ENCODE data around the gene LRMDA. TPM values are rescaled to one million over a fixed set of nuclear protein-coding genes. Genes with fewer than 3 reads are reported as not detected.

LRMDA gene
- total and polyA plus RNA-seq, 10 of the 15 experiments (the other 5 are each of a cell fraction or from before 2014, with no cell fraction given): 0.07 to 0.54 (median 0.29) TPM; not detected in 4

DNA sequence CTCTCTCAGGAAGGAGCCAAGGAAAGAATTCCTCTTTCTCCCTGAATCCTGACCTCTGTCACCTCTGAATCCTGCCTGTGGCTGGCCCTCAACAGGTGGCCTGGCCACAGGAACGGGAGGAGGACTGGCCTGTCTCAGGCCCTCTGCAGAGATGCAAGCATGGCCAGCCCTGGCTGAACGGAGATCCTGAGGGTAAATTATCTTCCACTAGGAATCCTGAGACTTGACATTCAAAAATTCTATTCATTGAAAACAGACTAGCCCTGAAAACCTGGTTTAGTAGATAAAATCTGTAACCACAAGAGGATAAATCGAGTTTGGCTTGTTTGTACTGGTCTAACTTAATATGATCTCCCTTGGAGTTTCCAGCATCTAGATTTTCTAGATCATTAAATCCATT, 579.3 kb downstream of the LRMDA start (continued):
- TF ChIP-seq, protein P1, sequence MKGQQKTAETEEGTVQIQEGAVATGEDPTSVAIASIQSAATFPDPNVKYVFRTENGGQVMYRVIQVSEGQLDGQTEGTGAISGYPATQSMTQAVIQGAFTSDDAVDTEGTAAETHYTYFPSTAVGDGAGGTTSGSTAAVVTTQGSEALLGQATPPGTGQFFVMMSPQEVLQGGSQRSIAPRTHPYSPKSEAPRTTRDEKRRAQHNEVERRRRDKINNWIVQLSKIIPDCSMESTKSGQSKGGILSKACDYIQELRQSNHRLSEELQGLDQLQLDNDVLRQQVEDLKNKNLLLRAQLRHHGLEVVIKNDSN (IDR thresholded peaks at IDR 0.05; ENCODE audit: borderline replicate concordance, extremely low read length, insufficient read depth, low read depth, low read length): no peak

DNA sequence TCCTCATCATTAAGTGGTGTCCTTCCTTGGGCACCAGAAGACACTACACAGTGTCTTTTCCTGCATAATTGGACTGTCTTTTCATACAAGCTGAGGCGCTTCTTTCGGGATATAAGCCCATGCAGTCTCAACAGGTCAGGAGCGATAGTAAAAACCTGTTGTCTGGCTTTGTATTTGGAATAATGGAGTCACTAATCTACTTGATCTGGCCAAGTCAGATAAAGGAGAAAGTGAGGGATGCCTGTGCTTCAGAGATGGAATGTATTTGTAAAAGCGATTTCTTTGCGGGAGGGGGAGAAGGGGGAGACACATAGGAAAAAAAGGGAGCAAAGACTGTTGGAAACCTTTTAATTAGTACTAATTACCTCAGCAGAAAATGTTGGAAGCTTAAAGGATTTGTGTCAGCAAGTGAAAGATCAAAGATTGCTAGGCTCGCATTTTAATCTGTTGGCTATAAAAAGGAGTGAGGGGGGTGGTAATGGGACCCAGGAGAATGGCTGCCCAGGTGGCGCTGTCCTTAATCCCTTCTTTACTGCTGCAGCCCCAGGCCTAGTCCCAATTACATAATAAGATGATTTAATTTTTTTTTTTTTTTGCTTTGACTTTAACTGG, 581.4 kb downstream of the LRMDA start:
- Histone ChIP-seq H3K79me2 (ENCODE audit: control insufficient read depth, insufficient read depth, low read length) (no peaks in the 10 kb centered on the region), H2AFZ (ENCODE audit: control insufficient read depth, low read depth, low read length) (no peak overlapping the region), H3K27me3 (replicated peaks in 1 of 2; ENCODE audit: control insufficient read depth in 2 of 2, insufficient read depth in 2 of 2, low read length in 1 of 2) (no peaks in the 10 kb centered on the region), H3K4me2 (ENCODE audit: control insufficient read depth, insufficient read depth) (no peak overlapping the region), H3K9ac (ENCODE audit: control insufficient read depth, insufficient read depth, low read length) (no peak overlapping the region), H4K20me1 (ENCODE audit: control insufficient read depth, insufficient read depth) (no peaks in the 10 kb centered on the region), H3K36me3 (ENCODE audit: control insufficient read depth in 2 of 2, insufficient read depth in 2 of 2, low read length in 1 of 2) (no peaks in the 10 kb centered on the region), H3K27ac (ENCODE audit: control insufficient read depth, insufficient read depth) (no peak overlapping the region), H3K9me3 (replicated peaks; ENCODE audit: control insufficient read depth, insufficient read depth, low read length) (no peaks in the 10 kb centered on the region), H3K4me1 (ENCODE audit: control insufficient read depth, insufficient read depth, low read length) (no peaks in the 10 kb centered on the region), H3K4me3 (no peak overlapping the region)
- ATAC-seq (no peak), DNase-seq (ENCODE audit: low read depth, low spot score) (no peak), FAIRE-seq (no peak)
- intact Hi-C loops (cut with micrococcal nuclease; ENCODE audit: unreplicated experiment): no loop called here
- SMC1A ChIA-PET (ENCODE audit: uncharacterized antibody, unreplicated experiment): interaction anchor here (0.6 to 1.1 kb wide), 2 partner anchors 15 to 516 kb away, joined by 3 read pairs; no protein-coding TSS in a partner anchor
- in situ Hi-C loops (cut with MboI): no loop called here
- BruUV-seq (replicated peaks): no TSS peak
- WGBS (ENCODE audit: insufficient coverage, insufficient replicate concordance, low lambda C conversion rate, missing lambda C conversion rate): 54% methylated on average over 7 of the region's 7 CpGs
- CTCF ChIA-PET: no interaction called here
- RAD21 ChIA-PET (ENCODE audit: unreplicated experiment): no interaction called here
- TF ChIP-seq, protein P2, sequence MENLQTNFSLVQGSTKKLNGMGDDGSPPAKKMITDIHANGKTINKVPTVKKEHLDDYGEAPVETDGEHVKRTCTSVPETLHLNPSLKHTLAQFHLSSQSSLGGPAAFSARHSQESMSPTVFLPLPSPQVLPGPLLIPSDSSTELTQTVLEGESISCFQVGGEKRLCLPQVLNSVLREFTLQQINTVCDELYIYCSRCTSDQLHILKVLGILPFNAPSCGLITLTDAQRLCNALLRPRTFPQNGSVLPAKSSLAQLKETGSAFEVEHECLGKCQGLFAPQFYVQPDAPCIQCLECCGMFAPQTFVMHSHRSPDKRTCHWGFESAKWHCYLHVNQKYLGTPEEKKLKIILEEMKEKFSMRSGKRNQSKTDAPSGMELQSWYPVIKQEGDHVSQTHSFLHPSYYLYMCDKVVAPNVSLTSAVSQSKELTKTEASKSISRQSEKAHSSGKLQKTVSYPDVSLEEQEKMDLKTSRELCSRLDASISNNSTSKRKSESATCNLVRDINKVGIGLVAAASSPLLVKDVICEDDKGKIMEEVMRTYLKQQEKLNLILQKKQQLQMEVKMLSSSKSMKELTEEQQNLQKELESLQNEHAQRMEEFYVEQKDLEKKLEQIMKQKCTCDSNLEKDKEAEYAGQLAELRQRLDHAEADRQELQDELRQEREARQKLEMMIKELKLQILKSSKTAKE (IDR thresholded peaks at IDR 0.05; ENCODE audit: low read depth, poor library complexity, severe bottlenecking): no peak
- TF ChIP-seq EZH2 (IDR thresholded peaks at IDR 0.05; ENCODE audit: borderline replicate concordance, control insufficient read depth, low read depth, low read length): no peak
- no peak for TF ChIP-seq TAF1 (IDR thresholded peaks at IDR 0.05; ENCODE audit: borderline replicate concordance, low read depth, low read length)
- no peak for TF ChIP-seq SIN3A (IDR thresholded peaks at IDR 0.05; ENCODE audit: low read depth, low read length)
- no peak for TF ChIP-seq PAX8 (IDR thresholded peaks at IDR 0.05)
- POLR2A ChIA-PET: no interaction called here

Data from GM12878 (cell line).